Hepatocyte (in vitro differentiated cells): ENCODE measurements around the gene FAM24A. TPM values are rescaled to one million over a fixed set of nuclear protein-coding genes. Genes with fewer than 3 reads are reported as not detected.

Experiments used
- DNase-seq: peaks from one replicate; pipeline ENCODE4 v3.0.0-alpha.2; 2016; ENCODE audit warnings: low spot score
- H2AFZ ChIP-seq: fragments of 200-600 bp; sonication (generic); 2 replicates; pipeline ENCODE4 v1.6.0; 2016; ENCODE audit warnings: antibody characterized with exemption, mild to moderate bottlenecking
- H3K27ac ChIP-seq: fragments of 200-600 bp; sonication (generic); 2 replicates; pipeline ENCODE4 v1.5.1; 2016; ENCODE audit warnings: mild to moderate bottlenecking
- H3K27me3 ChIP-seq: fragments of 200-600 bp; sonication (generic); 2 replicates; pipeline ENCODE4 v1.6.1; 2016
- H3K36me3 ChIP-seq: fragments of 200-600 bp; sonication (generic); replicated peaks from 2 replicates; pipeline ENCODE4 v1.5.1; 2016; ENCODE audit warnings: low read depth; ENCODE audit not compliant: insufficient read depth
- H3K4me1 ChIP-seq: fragments of 200-600 bp; sonication (generic); 2 replicates; pipeline ENCODE4 v1.5.1; 2016; ENCODE audit warnings: mild to moderate bottlenecking, moderate library complexity; ENCODE audit not compliant: insufficient read depth
- H3K4me2 ChIP-seq: fragments of 200-600 bp; sonication (generic); 2 replicates; pipeline ENCODE4 v1.6.0; 2016
- H3K4me3 ChIP-seq: fragments of 200-600 bp; sonication (generic); 2 replicates; pipeline ENCODE4 v1.5.1; 2016; ENCODE audit warnings: mild to moderate bottlenecking
- H3K79me2 ChIP-seq: fragments of 200-600 bp; sonication (generic); 2 replicates; pipeline ENCODE4 v1.6.0; 2017; ENCODE audit warnings: mild to moderate bottlenecking
- H3K9me2 ChIP-seq: fragments of 200-600 bp; sonication (generic); replicated peaks from 2 replicates; pipeline ENCODE4 v1.6.0; 2017; ENCODE audit warnings: mild to moderate bottlenecking; ENCODE audit not compliant: insufficient read depth
- H3K9me3 ChIP-seq: fragments of 200-600 bp; sonication (generic); 2 replicates; pipeline ENCODE4 v1.5.1; 2016; ENCODE audit warnings: low read depth, mild to moderate bottlenecking
- H4K20me1 ChIP-seq: fragments of 200-600 bp; sonication (generic); 2 replicates; pipeline ENCODE4 v1.6.0; 2016; ENCODE audit warnings: mild to moderate bottlenecking; ENCODE audit not compliant: insufficient read depth, poor library complexity, severe bottlenecking
- CTCF ChIP-seq: fragments of 200-600 bp; sonication (generic); IDR thresholded peaks from 2 replicates; pipeline ENCODE4 v1.5.1; 2016; ENCODE audit warnings: antibody characterized with exemption, mild to moderate bottlenecking; ENCODE audit not compliant: poor library complexity
- EZH2 ChIP-seq: fragments of 200-600 bp; sonication (generic); IDR thresholded peaks from 2 replicates; pipeline ENCODE4 v1.6.1; 2016; ENCODE audit warnings: antibody characterized with exemption, mild to moderate bottlenecking, borderline replicate concordance
- EZH2phosphoT487 ChIP-seq: fragments of 200-600 bp; sonication (generic); IDR thresholded peaks from one replicate; pipeline ENCODE4 v1.6.1; 2018; ENCODE audit warnings: antibody characterized with exemption, mild to moderate bottlenecking, low read depth, moderate library complexity; ENCODE audit not compliant: unreplicated experiment, severe bottlenecking
- WGBS: methylation state at CpG from one replicate; pipeline ENCODE4 v1.1.6; 2016; ENCODE audit warnings: low lambda C conversion rate; ENCODE audit errors: missing lambda C conversion rate; 5-methylcytosine and 5-hydroxymethylcytosine counted together
- polyA plus RNA-seq: library from polyadenylated mRNA; unstranded; fragments of >200 nt; fragmentation: Nextera tagmentation; extraction: Ambion mirVana; gene quantifications from 2 replicates; pipeline ENCODE4 v1.2.1, GENCODE V29; 2016
- total RNA-seq: library from RNA; depleted of rRNA; stranded (reverse); fragments of >200 nt; gene quantifications from 2 replicates; pipeline ENCODE4 v1.2.3, GENCODE V29; 2014

FAM24A gene
- total and polyA plus RNA-seq, 2 experiments from 2014 or later = not detected

GRCh38 chr10:122878799-122879338 is 31.5 kb upstream of the FAM24A start:
- no peak for DNase-seq
- H2AFZ ChIP-seq = no peak overlapping the region
- H3K79me2 ChIP-seq = no peaks in the 10 kb centered on the region
- no peaks in the 10 kb centered on the region for H3K9me2 ChIP-seq
- no peaks in the 10 kb centered on the region for H3K9me3 ChIP-seq
- H3K36me3 ChIP-seq = no peaks in the 10 kb centered on the region
- peaks cover 60% of the 10 kb centered on the region for H3K27me3 ChIP-seq
- H3K4me3 ChIP-seq = no peak overlapping the region
- TF ChIP-seq EZH2phosphoT487 (no peak), CTCF (no peak), EZH2 (no peak)
- H4K20me1 ChIP-seq = no peaks in the 10 kb centered on the region
- WGBS = 95% methylated on average over 14 of the region's 14 CpGs
- H3K27ac ChIP-seq = no peak overlapping the region
- H3K4me2 ChIP-seq = no peak overlapping the region
- no peaks in the 10 kb centered on the region for H3K4me1 ChIP-seq

GRCh38 chr10:122879339-122880273 is 30.8 kb upstream of the FAM24A start, which contains the start of gene FAM24B:
Gene FAM24B, minus strand, starts transcription at chr10:122879581. Its CDS starts 29,066 bp downstream, at chr10:122850515.
- TF ChIP-seq CTCF = no peak
- TF ChIP-seq EZH2phosphoT487 = no peak
- TF ChIP-seq EZH2 = no peak
- H3K9me2 ChIP-seq = no peaks in the 10 kb centered on the region
- H4K20me1 ChIP-seq = no peaks in the 10 kb centered on the region
- DNase-seq = peak; percentile 20
- WGBS = 67% methylated on average over 84 of the region's 95 CpGs
- H3K4me3 ChIP-seq = no peak within 1 kb of the TSS
- H3K36me3 ChIP-seq = no peaks in the 10 kb centered on the region
- H3K27me3 ChIP-seq = peaks cover 60% of the 10 kb centered on the region
- H3K79me2 ChIP-seq = no peaks in the 10 kb centered on the region
- H2AFZ ChIP-seq = no peak within 1 kb of the TSS
- no peaks in the 10 kb centered on the region for H3K4me1 ChIP-seq
- H3K27ac ChIP-seq = no peak within 1 kb of the TSS
- peak within 1 kb of the TSS; percentile 69 for H3K4me2 ChIP-seq
- no peaks in the 10 kb centered on the region for H3K9me3 ChIP-seq

GRCh38 chr10:122882766-122883165 is 27.6 kb upstream of the FAM24A start:
- no peaks in the 10 kb centered on the region for H3K36me3 ChIP-seq
- H3K4me3 ChIP-seq = no peak overlapping the region
- TF ChIP-seq EZH2phosphoT487 = no peak
- no peak for TF ChIP-seq CTCF
- no peak overlapping the region for H2AFZ ChIP-seq
- H3K9me3 ChIP-seq = no peaks in the 10 kb centered on the region
- H3K4me1 ChIP-seq = no peaks in the 10 kb centered on the region
- H3K4me2 ChIP-seq = no peak overlapping the region
- no peak for DNase-seq
- no peak overlapping the region for H3K27ac ChIP-seq
- no peaks in the 10 kb centered on the region for H3K79me2 ChIP-seq
- no peaks in the 10 kb centered on the region for H3K9me2 ChIP-seq
- peaks cover 50% of the 10 kb centered on the region for H3K27me3 ChIP-seq
- H4K20me1 ChIP-seq = no peaks in the 10 kb centered on the region
